ENCODE data around the gene URI1. TPM values are rescaled to one million over a fixed set of nuclear protein-coding genes. Genes with fewer than 3 reads are reported as not detected.
"Not testable (repeated sequence)": the region's sequence is repeated elsewhere in the genome, so short reads cannot be mapped to it uniquely, and the experiment has no call there.

URI1 gene
- total and polyA plus RNA-seq, 2 donors (not counting 1 experiment from before 2014, with no cell fraction given) = 21.3 to 54.2 TPM

DNA sequence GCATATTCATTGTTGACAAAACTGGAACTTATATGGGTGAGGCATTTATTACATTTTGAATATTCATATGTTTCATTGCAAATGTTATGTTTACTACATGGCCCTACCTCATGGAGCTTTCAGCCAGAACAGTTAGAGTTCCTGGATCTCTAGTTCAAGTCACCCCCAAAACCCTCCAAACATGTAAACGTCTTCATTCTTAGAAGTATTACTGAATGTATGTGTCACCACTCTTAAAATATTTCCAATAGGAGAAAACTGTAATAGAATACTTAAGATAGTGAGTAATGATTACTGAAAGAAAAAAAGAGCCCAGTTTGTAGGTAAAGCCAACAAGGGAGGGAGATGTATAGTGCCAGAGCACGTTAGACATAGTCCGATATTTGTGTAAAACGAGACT is 23.5 kb downstream of the URI1 start:
- 100% methylated on average over 1 of the region's 4 CpGs for WGBS (ENCODE audit: insufficient coverage)
- H3K79me2 ChIP-seq (ENCODE audit: control insufficient read depth, insufficient read depth, low read length) = peaks cover 99% of the 10 kb centered on the region
- H3K27ac ChIP-seq (ENCODE audit: low read length in 2 of 2) = no peak overlapping the region
- no peak for TF ChIP-seq CTCF (IDR thresholded peaks at IDR 0.05)
- TF ChIP-seq EZH2 (IDR thresholded peaks at IDR 0.05; ENCODE audit: borderline replicate concordance, insufficient read depth, low read depth, low read length, poor library complexity, severe bottlenecking) = no peak
- Mint-ChIP-seq H3K27ac (no peak overlapping the region), H3K9me3 (ENCODE audit: insufficient read depth) (no peaks in the 10 kb centered on the region), H3K4me1 (peaks cover 68% of the 10 kb centered on the region), H3K27me3 (no peaks in the 10 kb centered on the region), H3K4me3 (no peak overlapping the region)
- H3K4me2 ChIP-seq (replicated peaks; ENCODE audit: low read depth, low read length, poor library complexity, severe bottlenecking) = no peak overlapping the region
- ChIA-PET POLR2A (no interaction called here), CTCF (interaction anchor here (0.6 to 2.4 kb wide), 2 partner anchors 11 to 226 kb away, joined by 3 to 8 read pairs; no protein-coding TSS in a partner anchor)
- H4K20me1 ChIP-seq (ENCODE audit: control insufficient read depth, insufficient read depth, low read length, poor library complexity, severe bottlenecking) = peaks cover 78% of the 10 kb centered on the region
- H3K4me1 ChIP-seq (ENCODE audit: control insufficient read depth in 2 of 2, insufficient read depth in 2 of 2, low read length in 2 of 2) = peaks cover 22 to 36% of the 10 kb centered on the region in 2 donors
- H3K36me3 ChIP-seq (replicated peaks in 1 of 2; ENCODE audit: control extremely low read depth in 1 of 2, control insufficient read depth in 1 of 2, extremely low read depth in 1 of 2, insufficient read depth in 2 of 2, low read length in 1 of 2) = peaks cover 0 to 2% of the 10 kb centered on the region in 2 experiments
- H3K27me3 ChIP-seq (replicated peaks in 1 of 4; ENCODE audit: control extremely low read depth in 1 of 4, control insufficient read depth in 3 of 4, insufficient read depth in 4 of 4, low read length in 3 of 4) = no peaks in the 10 kb centered on the region
- ATAC-seq (ENCODE audit: low read depth) = no peak
- H3K4me3 ChIP-seq (ENCODE audit: control extremely low read depth in 1 of 5, extremely low read depth in 1 of 5, insufficient read depth in 1 of 5, low read depth in 2 of 5, low read length in 4 of 5) = no peak overlapping the region
- H3K9me3 ChIP-seq (ENCODE audit: control extremely low read depth in 1 of 3, control insufficient read depth in 2 of 3, insufficient read depth in 1 of 3, low read length in 2 of 3) = no peaks in the 10 kb centered on the region
- no peak for DNase-seq
- intact Hi-C loops (cut with micrococcal nuclease) = no loop called here
- no peak overlapping the region for H2AFZ ChIP-seq (ENCODE audit: insufficient read depth, low read depth, low read length, poor library complexity, severe bottlenecking)
- H3K9ac ChIP-seq (ENCODE audit: low read length) = no peak overlapping the region

- H3K27me3 Mint-ChIP-seq; DNase-seq; H3K9ac ChIP-seq (ENCODE audit: low read length); H3K4me3 ChIP-seq (ENCODE audit: control extremely low read depth in 1 of 5, extremely low read depth in 1 of 5, insufficient read depth in 1 of 5, low read depth in 2 of 5, low read length in 4 of 5); POLR2A ChIA-PET; ATAC-seq (ENCODE audit: low read depth); H3K27ac ChIP-seq (ENCODE audit: low read length in 2 of 2); H3K9me3 Mint-ChIP-seq (ENCODE audit: insufficient read depth); H3K4me2 ChIP-seq (replicated peaks; ENCODE audit: low read depth, low read length, poor library complexity, severe bottlenecking); intact Hi-C loops (cut with micrococcal nuclease); H2AFZ ChIP-seq (ENCODE audit: insufficient read depth, low read depth, low read length, poor library complexity, severe bottlenecking); H3K4me3 Mint-ChIP-seq; H3K27ac Mint-ChIP-seq; H3K27me3 ChIP-seq (replicated peaks in 1 of 4; ENCODE audit: control extremely low read depth in 1 of 4, control insufficient read depth in 3 of 4, insufficient read depth in 4 of 4, low read length in 3 of 4); H3K9me3 ChIP-seq (ENCODE audit: control extremely low read depth in 1 of 3, control insufficient read depth in 2 of 3, insufficient read depth in 1 of 3, low read length in 2 of 3); H3K36me3 ChIP-seq (replicated peaks in 1 of 2; ENCODE audit: control extremely low read depth in 1 of 2, control insufficient read depth in 1 of 2, extremely low read depth in 1 of 2, insufficient read depth in 2 of 2, low read length in 1 of 2): not testable (repeated sequence)
- peaks cover 71% of the 10 kb centered on the region for H3K4me1 Mint-ChIP-seq
- Histone ChIP-seq H3K4me1 (ENCODE audit: control insufficient read depth in 2 of 2, insufficient read depth in 2 of 2, low read length in 2 of 2) (peaks cover 22 to 36% of the 10 kb centered on the region in 2 donors), H3K79me2 (ENCODE audit: control insufficient read depth, insufficient read depth, low read length) (peaks cover 99% of the 10 kb centered on the region), H4K20me1 (ENCODE audit: control insufficient read depth, insufficient read depth, low read length, poor library complexity, severe bottlenecking) (peaks cover 74% of the 10 kb centered on the region)
- CTCF ChIA-PET = interaction anchor here (1.8 to 2.4 kb wide), 2 partner anchors 11 to 24 kb away, joined by 8 to 10 read pairs; partner anchors contain the start of gene URI1
- WGBS (ENCODE audit: insufficient coverage) = 63% methylated on average over 1 of the region's 3 CpGs
Measured at GRCh38 chr19:29966142-29966541, 24.1 kb downstream of the URI1 start.
